KMS-11 (cell line): ENCODE measurements around the gene ADGRB3.
"Not testable (repeated sequence)": the region's sequence is repeated elsewhere in the genome, so short reads cannot be mapped to it uniquely, and the experiment has no call there.

Experiments used
- H2AFZ ChIP-seq: fragments of 200-600 bp; sonication (generic); 2 replicates; pipeline ENCODE4 v1.6.1; 2016; ENCODE audit warnings: antibody characterized with exemption, mixed run types, low read depth
- H3K27ac ChIP-seq: fragments of 200-600 bp; sonication (generic); 2 replicates; pipeline ENCODE4 v1.6.1; 2016; ENCODE audit warnings: mild to moderate bottlenecking, mixed run types
- H3K27me3 ChIP-seq: fragments of 200-600 bp; sonication (generic); 2 replicates; pipeline ENCODE4 v1.6.1; 2017; ENCODE audit warnings: mild to moderate bottlenecking, low read depth, mixed run types, moderate library complexity; ENCODE audit not compliant: insufficient read depth
- H3K36me3 ChIP-seq: fragments of 200-600 bp; sonication (generic); 2 replicates; pipeline ENCODE4 v1.6.1; 2017; ENCODE audit warnings: mild to moderate bottlenecking, mixed run types; ENCODE audit not compliant: insufficient read depth
- H3K4me1 ChIP-seq: fragments of 200-600 bp; sonication (generic); 2 replicates; pipeline ENCODE4 v1.6.1; 2016; ENCODE audit warnings: mild to moderate bottlenecking, low read depth, mixed run types; ENCODE audit not compliant: poor library complexity, severe bottlenecking
- H3K4me2 ChIP-seq: fragments of 200-600 bp; sonication (generic); 2 replicates; pipeline ENCODE4 v1.7.0; 2016; ENCODE audit warnings: mild to moderate bottlenecking, mixed run types
- H3K4me3 ChIP-seq: fragments of 200-600 bp; sonication (generic); IDR thresholded peaks from 2 replicates; pipeline ENCODE4 v1.6.1; 2017; ENCODE audit warnings: low read depth, low read length, mixed read lengths; ENCODE audit not compliant: insufficient read depth
- H3K79me2 ChIP-seq: fragments of 200-600 bp; sonication (generic); 2 replicates; pipeline ENCODE4 v1.6.1; 2016; ENCODE audit warnings: low read depth, mixed run types; ENCODE audit not compliant: insufficient read depth
- H3K9ac ChIP-seq: fragments of 200-600 bp; sonication (generic); 2 replicates; pipeline ENCODE4 v1.6.1; 2016; ENCODE audit warnings: mild to moderate bottlenecking, mixed run types
- H4K20me1 ChIP-seq: fragments of 200-600 bp; sonication (generic); 2 replicates; pipeline ENCODE4 v1.6.1; 2016; ENCODE audit warnings: mild to moderate bottlenecking, mixed run types; ENCODE audit not compliant: insufficient read depth
- TF ChIP-seq, protein P1 (sequence below): fragments of 200-600 bp; sonication (generic); conservative IDR thresholded peaks from 2 replicates; pipeline ENCODE4 v1.6.1; 2017; ENCODE audit warnings: low read depth, mild to moderate bottlenecking, antibody characterized with exemption, low read length, moderate library complexity, mixed read lengths

ADGRB3 gene

DNA sequence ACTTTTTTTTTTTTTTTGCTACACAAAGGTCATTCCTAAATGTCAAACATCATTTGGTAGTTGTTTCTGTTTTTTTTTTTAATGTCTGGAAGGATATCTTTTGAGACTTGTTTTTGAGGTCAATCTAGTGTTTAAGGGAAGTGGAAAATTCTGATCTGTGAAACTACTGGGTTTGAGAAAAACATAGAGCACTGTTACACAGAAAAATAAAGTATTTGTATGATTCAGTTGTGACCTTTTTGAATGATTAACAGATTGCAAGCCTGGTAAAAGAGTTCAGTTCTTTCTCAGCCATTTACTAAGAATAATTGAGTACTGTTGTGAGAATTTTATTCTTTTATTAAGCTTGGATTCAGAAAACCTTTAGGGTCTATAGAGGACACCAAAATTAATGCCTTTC, 276.7 kb downstream of the ADGRB3 start:
- no peaks in the 10 kb centered on the region for H3K27me3 ChIP-seq
- no peak overlapping the region for H3K4me3 ChIP-seq
- no peak overlapping the region for H2AFZ ChIP-seq
- H4K20me1 ChIP-seq, result no peaks in the 10 kb centered on the region
- H3K79me2 ChIP-seq, result no peaks in the 10 kb centered on the region
- no peak overlapping the region for H3K9ac ChIP-seq
- H3K27ac ChIP-seq, result no peak overlapping the region
- TF ChIP-seq, protein P1, sequence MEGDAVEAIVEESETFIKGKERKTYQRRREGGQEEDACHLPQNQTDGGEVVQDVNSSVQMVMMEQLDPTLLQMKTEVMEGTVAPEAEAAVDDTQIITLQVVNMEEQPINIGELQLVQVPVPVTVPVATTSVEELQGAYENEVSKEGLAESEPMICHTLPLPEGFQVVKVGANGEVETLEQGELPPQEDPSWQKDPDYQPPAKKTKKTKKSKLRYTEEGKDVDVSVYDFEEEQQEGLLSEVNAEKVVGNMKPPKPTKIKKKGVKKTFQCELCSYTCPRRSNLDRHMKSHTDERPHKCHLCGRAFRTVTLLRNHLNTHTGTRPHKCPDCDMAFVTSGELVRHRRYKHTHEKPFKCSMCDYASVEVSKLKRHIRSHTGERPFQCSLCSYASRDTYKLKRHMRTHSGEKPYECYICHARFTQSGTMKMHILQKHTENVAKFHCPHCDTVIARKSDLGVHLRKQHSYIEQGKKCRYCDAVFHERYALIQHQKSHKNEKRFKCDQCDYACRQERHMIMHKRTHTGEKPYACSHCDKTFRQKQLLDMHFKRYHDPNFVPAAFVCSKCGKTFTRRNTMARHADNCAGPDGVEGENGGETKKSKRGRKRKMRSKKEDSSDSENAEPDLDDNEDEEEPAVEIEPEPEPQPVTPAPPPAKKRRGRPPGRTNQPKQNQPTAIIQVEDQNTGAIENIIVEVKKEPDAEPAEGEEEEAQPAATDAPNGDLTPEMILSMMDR, result no peak
- no peaks in the 10 kb centered on the region for H3K4me1 ChIP-seq
- no peaks in the 10 kb centered on the region for H3K36me3 ChIP-seq
- H3K4me2 ChIP-seq, result no peak overlapping the region

DNA sequence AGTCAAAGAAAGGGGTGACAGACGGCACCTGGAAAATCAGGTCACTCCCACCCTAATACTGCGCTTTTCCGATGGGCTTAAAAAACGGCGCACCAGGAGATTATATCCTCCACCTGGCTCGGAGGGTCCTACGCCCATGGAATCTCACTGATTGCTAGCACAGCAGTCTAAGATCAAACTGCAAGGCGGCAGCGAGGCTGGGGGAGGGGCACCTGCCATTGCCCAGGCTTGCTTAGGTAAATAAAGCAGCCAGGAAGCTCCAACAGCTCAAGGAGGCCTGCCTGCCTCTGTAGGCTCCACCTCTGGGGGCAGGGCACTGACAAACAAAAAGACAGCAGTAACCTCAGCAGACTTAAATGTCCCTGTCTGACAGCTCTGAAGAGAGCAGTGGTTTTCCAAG, 277.7 kb downstream of the ADGRB3 start:
- H4K20me1 ChIP-seq, H3K4me1 ChIP-seq, H3K9ac ChIP-seq, H3K4me3 ChIP-seq, H3K27ac ChIP-seq, H3K79me2 ChIP-seq, H2AFZ ChIP-seq, H3K27me3 ChIP-seq, H3K36me3 ChIP-seq, H3K4me2 ChIP-seq: not testable (repeated sequence)

GRCh38 chr6:68915586-68915985, 280.5 kb downstream of the ADGRB3 start:
- TF ChIP-seq, protein P1, result no peak
- Histone ChIP-seq H2AFZ (no peak overlapping the region), H3K27me3 (no peaks in the 10 kb centered on the region), H3K4me2 (no peak overlapping the region), H3K4me1 (no peaks in the 10 kb centered on the region), H3K36me3 (no peaks in the 10 kb centered on the region), H3K4me3 (no peak overlapping the region), H3K9ac (no peak overlapping the region), H4K20me1 (no peaks in the 10 kb centered on the region), H3K79me2 (no peaks in the 10 kb centered on the region), H3K27ac (no peak overlapping the region)

DNA sequence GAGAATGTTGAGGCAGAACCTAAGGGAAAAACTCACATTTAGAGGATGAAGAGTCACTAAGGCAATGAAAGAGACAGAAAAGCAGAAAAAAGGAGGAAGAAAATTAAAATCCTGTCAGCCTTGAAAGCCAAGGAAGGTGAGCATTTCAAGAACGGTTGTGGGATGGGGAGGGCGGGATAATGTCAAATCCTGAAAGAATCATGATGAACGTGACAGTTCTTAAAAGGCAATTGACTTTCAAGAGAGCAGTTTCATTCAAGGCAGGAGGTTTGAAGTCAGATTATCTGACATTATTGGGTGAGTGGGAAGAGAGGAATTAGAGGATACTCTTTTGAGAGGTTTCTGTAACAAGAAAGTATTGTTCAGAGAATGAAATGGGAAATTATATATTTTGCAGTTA, 284.5 kb downstream of the ADGRB3 start:
- TF ChIP-seq, protein P1, result no peak
- Histone ChIP-seq H3K4me2 (no peak overlapping the region), H3K27ac (no peak overlapping the region), H3K27me3 (no peaks in the 10 kb centered on the region), H4K20me1 (no peaks in the 10 kb centered on the region), H3K4me3 (no peak overlapping the region), H3K79me2 (no peaks in the 10 kb centered on the region), H3K4me1 (no peaks in the 10 kb centered on the region), H2AFZ (no peak overlapping the region), H3K36me3 (no peaks in the 10 kb centered on the region), H3K9ac (no peak overlapping the region)

DNA sequence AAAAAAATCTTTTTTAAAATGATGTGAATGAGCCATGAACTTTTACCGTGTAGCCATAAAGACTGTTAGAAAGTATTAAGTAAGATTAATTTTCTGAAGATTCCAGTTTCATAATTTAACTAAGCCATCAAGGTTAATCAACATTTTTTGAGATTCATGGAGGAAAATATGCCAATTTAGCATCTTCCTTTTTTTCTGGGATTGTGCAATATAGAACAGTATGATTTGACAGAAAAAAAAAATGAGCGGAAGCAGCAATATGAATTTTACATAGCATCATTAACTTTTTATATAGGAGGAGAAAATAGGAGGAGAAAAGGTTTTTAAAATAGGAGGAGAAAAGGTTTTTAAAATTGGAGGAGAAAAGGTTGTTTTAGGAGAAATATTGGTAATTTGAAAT, 306.3 kb downstream of the ADGRB3 start:
- TF ChIP-seq, protein P1, result no peak
- no peak overlapping the region for H3K9ac ChIP-seq
- H3K4me3 ChIP-seq, result no peak overlapping the region
- H3K36me3 ChIP-seq, result no peaks in the 10 kb centered on the region
- H3K4me1 ChIP-seq, result no peaks in the 10 kb centered on the region
- no peaks in the 10 kb centered on the region for H4K20me1 ChIP-seq
- H2AFZ ChIP-seq, result no peak overlapping the region
- H3K27ac ChIP-seq, result no peak overlapping the region
- no peaks in the 10 kb centered on the region for H3K79me2 ChIP-seq
- no peaks in the 10 kb centered on the region for H3K27me3 ChIP-seq
- H3K4me2 ChIP-seq, result no peak overlapping the region
